H1 (cell line): ENCODE measurements around the gene ATP1A1. TPM values are rescaled to one million over a fixed set of nuclear protein-coding genes. Genes with fewer than 3 reads are reported as not detected.

Experiments
- MAFK ChIP-seq: IDR thresholded peaks from 2 replicates; pipeline ENCODE4 v1.6.1; 2012; ENCODE audit warnings: low read depth, mild to moderate bottlenecking, improper control_type of control experiment, low read length
- POU5F1 ChIP-seq: IDR thresholded peaks from 2 replicates; pipeline ENCODE4 v1.6.1; 2011; ENCODE audit warnings: low read depth, mild to moderate bottlenecking, low read length, moderate library complexity
- SP2 ChIP-seq: IDR thresholded peaks from 2 replicates; pipeline ENCODE4 v1.6.1; 2012; ENCODE audit warnings: mild to moderate bottlenecking, low read length, inconsistent platforms
- polyA plus RNA-seq, 7 experiments: library from polyadenylated mRNA; depleted of rRNA in 3 of 7; stranded (reverse) in 5 of 7; unstranded in 2 of 7; fragments of >200 nt in 5 of 7; fragments of 200-250 nt in 2 of 7; gene quantifications; 1 replicate in 5 of 7; 2 replicates in 1 of 7; 4 replicates in 1 of 7; pipeline versions ENCODE4 v1.2.1 to v1.2.3, GENCODE V29; 2011 to 2013; ENCODE audit warnings: missing spikeins in 2 of 7, mixed read lengths in 2 of 7
- total RNA-seq: library from RNA; stranded (reverse); fragmentation: NEBNext Ultra II Directional; extraction: Animal tissue kit (Norgen Biotek cat#: 25700); gene quantifications from 2 replicates; pipeline ENCODE4 v1.2.1, GENCODE V29; 2021

The ATP1A1 gene
- total and polyA plus RNA-seq, 2 of the 8 experiments (the other 6 are each of a cell fraction or from before 2014, with no cell fraction given) = 222 to 325 TPM

DNA sequence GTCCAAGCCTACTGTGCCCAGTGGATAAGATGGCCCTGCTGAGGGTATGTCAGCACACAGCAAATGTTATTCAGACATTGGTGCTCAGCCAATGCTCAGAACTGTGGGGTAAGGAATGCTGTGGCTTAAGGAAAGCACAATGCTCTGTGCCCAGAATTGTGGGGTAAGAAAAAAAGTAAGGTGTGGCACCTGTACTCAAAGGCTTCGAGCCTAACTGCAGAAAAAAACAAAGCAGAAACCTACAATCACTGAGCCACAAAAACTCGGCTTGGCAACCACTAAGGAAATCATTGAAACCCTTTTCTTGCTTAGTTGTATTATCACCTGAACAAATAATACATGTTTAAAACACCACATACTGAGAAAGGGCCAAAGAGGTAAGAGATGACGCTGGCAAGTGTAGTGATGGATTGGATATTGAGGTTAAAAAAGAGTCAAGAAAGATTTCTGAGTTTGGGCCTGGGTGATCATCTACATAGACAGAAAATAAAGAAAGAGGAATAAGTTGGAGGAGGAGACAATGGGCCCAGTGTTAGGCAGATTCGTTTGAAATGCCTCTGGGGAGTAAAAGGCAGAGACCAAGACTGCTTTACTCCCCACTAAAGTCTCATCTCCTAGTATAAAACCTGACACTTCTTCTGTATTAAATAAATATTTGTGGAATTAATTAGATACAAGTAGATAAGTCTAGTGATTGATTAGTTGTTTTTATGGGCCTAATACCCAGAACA is 25.9 kb upstream of the ATP1A1 start (continued):
- TF ChIP-seq POU5F1 = no peak
- no peak for TF ChIP-seq SP2
- TF ChIP-seq MAFK = no peak
